ENCODE data around the gene PIAS4.

Gene PIAS4

DNA sequence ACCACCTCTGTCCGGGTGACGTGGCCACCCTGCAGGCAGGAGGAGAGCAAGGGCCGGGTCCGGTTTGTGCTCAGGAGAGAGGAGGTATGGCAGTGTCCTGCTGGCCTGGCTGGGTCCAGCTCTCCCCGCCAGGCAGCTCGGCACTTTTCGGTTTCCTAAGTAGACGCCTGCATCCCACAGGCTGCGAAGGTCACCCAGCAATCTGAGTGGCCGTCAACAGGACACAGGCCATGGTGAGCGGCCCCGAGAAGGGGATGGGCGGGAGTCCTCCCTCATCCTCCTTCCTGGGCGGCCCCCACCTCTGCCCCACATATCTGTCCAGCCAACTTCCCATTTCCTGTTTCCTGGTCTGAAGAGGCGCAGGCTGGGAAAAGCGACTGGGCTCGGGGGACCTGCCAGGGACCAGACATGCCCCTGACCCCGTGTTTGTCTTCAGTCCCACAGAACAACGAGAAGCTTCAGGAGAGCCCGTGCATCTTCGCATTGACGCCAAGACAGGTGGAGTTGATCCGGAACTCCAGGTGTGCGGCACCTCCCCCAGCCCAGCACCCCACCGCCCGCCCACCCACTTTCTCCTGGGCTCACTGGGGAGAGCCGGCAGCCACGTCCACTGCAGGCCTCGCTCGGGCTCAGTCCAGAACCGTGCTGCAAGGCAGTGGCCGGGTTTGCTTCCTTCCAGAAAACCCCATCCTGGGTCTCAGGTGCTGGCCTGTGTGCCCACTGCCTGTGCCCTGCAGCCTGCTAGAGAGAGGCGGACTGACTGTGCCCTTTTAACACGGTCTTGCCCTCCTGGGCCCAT, 16.3 kb downstream of the PIAS4 start:
- DNase-seq = no peak

DNA sequence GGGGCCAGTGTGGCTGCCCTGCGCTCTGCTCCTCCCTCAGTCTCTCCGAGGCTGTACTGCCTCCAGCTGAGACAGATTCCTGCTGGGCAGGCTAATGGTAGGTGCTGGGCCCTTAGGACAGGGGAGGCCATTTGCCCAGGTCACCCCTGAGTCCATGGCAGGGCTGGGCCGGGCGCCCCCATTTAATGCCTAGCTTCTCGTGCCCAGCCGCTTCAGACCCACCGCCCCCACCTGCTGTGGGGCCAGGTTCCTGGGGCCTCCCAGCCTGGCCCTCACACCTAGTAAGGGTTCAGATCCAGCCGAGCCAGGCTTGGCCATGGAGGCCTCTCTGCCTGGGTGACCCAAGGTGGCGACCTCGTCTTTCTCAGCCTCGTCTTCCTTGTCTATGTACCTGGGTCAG, 17.8 kb downstream of the PIAS4 start:
- DNase-seq = no peak

DNA sequence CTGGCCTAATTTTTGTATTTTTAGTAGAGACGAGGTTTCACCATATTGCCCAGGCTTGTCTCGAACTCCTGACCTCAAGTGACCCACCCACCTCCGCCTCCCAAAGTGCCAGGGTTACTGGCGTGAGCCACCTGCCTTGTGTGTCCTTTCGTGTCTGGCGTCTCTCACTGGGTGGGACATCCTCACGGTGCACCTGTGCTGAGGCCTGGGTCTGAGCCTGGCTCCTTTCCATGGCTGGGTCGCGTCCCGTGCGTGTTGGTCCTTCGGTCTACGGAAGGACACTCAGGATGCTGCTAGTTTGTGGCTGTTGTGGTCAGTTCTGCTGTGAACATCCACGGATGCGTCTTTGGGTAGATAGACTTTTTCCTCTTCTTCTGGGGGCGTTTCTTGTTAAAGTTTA, 19.6 kb downstream of the PIAS4 start:
- DNase-seq = no peak

DNA sequence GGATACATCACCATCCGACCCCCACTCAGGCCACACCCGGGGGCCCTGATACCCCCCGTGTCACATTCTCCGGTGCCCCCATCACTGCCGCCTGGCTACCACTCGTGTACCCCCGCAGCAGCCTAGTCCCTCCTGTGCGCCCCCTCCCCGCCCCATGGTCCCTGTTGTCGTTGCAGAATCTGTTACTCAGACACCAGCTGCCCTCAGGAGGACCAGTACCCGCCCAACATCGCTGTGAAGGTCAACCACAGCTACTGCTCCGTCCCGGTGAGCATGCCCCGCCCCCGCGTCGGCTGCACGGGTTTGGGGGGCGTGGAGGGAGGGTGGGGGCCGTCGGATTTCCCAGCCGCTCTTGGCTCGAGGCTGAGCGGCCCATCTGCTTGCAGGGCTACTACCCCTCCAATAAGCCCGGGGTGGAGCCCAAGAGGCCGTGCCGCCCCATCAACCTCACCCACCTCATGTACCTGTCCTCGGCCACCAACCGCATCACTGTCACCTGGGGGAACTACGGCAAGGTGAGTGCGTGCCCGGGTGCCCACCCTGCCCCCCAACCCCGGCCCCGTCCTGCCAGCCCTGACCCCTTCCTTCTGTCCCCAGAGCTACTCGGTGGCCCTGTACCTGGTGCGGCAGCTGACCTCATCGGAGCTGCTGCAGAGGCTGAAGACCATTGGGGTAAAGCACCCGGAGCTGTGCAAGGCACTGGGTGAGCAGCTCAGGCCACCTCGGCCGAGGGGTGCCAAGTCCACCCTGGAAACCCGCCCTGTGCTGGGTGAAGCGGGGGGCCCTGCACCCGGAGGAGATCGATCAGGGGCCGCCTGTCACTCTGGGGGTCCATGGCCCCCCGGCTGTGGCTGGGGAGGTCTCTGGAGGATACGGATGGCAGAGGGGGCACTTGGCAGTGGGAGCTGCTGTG, 21.1 kb downstream of the PIAS4 start:
- no peak for DNase-seq

DNA sequence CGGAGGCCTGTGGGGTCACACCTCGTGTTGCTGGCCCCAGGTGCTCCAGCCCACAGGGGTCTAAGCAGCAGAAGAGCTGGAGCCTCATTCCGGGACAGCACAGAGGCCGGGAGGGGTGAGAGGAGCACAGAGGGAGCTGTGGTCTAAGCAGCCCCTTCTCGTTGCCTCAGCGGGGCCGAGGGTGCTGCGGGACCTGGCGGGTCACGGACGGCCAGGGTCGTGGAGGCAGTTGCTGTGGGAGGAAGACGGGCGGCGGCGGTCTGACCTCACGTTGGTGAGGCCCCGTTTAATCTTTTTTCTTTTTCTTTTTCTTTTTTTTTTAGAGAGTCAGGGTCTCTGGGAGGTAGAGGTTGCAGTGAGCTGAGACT, 21.7 kb downstream of the PIAS4 start:
- no peak for DNase-seq

DNA sequence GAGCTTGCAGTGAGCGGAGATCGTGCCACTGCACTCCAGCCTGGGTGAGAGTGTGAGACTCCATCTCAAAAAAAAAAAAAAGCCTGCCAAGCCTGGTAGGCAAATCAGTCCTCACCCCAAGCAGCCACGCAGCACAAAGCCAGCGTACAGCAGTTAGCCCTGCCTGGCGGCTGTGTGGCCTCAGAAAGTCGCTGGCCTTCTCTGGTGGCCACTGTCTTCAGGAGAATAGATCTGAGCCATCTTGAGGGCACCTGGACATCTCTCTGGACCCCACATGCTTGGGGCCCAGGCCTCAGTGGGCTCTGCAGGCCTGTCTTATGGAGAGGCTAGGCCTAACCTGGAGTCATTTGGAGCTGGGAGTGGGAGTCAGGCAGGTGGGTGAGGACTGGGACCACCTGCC, 23.0 kb downstream of the PIAS4 start:
- DNase-seq = no peak

DNA sequence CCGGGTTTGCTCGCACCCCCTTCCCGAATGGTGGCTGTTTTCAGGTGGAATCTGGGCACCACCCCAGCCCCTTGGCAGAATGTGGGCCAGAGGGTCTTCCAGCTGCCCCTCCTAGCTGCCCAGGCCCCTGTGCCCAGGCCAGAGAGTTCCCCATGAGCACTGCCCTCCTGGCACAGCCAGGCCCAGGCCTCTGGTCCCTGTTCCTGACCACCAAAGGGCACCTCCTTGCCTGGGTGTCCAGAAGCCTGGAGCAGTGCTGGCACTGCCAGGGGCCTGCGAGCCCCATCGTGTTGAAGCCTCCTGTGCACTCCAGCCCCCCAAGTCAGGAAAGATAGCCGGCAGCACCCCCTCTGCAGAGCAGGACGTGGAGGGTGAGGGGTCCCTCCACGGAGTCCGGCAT, 23.4 kb downstream of the PIAS4 start:
- no peak for DNase-seq

DNA sequence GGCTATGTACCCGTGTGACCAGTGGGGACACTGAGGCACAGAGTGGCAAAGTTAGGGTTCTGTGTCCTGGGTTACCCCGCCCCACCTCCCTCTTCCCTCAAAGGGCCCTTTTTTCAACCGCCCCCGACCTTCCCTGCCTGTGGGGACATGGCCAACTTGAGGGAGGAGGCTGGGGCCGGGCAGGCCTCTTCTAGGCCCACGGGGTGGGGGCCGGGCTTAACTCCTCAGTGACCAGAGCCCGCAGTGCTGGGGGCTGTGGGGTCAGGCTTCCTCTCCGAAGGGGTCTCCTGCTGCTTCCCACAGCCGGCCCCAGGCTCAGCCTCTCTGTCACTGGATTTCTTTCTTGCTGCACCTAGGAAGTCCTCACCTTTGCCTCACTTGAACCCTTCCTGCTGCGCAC, 23.9 kb downstream of the PIAS4 start:
- no peak for DNase-seq

DNA sequence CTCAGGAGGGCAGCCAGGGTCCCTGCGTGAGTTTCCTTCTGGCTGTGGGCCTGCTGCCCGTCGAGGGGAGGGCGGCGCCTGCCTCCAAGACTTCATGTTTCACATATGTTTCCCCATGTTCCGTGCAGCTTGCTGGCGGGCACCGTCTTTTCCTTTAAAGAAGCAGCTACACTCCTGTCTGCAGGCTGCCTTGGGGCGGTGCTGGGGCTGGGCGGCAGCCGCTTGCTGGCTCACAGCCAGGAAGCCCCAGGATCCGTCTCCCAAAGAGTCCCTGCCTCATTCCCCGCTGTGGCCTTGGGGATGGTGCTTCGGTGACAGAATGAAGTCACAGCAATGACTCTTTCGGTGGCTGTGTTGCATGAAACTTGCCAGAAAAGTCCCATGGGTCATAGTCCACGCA, 24.9 kb downstream of the PIAS4 start:
- no peak for DNase-seq

DNA sequence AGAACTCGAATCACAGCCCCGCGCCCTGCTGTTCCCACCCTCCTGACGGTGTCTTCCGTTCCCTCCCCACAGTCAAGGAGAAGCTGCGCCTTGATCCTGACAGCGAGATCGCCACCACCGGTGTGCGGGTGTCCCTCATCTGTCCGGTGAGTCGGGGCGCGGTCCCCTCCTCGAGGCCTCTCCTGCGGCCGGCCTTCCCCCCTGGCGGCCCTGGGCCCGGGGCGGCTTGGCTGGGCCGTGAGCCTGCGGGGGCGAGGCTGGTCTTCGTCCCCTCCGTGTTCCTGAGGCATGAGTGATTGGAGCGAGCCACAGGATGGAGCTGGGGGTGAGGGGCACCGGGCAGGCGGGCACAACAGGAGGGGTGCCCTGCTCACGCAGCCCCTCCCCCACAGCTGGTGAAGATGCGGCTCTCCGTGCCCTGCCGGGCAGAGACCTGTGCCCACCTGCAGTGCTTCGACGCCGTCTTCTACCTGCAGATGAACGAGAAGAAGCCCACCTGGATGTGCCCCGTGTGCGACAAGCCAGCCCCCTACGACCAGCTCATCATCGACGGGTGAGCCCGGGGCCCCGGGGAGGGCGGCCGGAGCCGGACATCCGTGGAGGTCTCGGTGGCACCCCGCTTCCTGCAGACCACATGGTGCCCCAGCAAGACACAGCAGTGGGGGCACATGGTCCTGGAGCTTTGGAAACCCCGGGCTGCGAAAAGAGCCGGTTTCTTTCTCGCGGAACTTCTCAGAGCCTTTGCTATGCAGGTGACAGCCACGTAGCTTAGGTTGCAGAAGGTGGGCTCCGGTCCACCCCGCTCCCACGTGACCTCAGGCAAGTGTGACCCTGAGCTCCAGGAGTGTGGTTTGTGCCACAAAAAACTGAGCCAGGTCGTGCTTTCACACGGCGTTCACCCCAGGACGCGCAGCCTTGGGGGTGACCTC, 25.8 kb downstream of the PIAS4 start:
- no peak for DNase-seq

DNA sequence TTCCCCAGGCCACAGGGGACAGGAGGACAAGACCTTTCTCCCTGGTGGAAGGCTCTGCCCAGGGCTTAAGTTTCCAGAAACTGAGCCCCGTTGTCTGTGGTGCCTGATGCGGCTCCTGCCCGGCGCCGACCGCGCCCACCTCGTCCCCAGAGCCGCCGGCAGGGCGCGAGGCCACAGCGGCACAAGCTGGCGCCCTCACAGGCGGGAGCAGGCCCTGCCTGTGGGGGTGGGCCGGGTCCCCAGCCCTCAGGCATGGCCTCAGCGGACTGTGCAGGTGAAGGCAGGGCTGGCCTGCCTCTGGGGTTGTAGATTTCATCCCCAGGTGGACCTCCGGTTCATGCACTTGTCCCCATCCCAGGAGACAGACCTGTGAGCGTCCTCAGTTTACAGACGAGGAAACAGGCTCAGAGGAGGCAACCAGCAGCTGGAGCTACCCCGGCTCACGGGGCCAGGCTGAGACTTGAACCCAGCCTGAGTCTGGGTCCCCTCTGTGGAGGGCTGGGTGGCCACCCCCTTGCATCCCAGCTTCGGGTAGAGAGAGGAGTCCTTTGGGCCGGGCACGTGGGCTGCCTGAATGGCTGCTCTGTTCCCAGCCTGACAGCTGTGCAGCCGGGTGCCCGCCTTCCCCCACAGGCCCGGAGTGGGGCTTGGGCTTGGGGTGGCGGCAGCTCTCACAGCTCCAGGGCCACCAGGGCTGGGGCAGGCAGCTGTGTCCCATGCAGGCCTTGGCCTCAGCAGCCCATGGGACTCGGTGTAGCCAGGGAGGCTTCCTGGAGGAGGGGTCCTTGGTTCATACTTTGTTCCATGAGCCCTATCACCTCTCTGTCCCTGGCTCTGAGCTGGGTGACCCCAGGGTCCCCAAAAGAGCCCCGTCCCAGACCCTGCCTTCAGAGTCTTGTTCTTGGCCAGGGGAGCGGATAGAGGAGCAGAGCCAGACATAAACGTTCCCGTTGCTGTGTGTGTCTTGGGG, 26.8 kb downstream of the PIAS4 start:
- no peak for DNase-seq

DNA sequence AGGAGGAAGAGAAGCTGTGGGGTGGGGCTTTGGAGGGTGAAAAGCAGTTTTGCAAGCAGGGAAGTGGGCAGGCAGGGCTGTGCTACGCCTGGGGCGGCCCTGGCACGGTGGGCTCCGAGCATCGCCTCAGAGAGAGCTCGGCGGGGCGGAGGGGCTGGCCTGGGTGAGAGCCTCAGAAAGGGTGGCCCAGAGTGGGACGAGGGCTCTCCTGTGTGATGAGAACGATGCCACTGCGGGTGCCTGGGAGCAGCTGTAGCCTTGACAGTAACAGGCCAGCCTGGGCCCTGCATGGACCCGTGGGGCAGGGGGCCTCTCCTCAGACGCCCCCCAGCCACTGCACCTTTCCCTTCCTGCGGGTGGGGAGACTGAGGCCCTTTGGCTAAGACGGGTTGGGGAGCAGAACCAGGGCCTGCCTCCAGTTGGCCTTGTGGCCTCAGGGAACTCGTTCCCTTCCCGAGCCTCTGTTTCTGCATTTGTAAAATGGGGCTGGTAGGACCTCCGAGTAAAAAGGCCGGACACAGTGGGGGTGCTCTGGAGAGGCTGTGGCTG, 27.6 kb downstream of the PIAS4 start:
- no peak for DNase-seq

DNA sequence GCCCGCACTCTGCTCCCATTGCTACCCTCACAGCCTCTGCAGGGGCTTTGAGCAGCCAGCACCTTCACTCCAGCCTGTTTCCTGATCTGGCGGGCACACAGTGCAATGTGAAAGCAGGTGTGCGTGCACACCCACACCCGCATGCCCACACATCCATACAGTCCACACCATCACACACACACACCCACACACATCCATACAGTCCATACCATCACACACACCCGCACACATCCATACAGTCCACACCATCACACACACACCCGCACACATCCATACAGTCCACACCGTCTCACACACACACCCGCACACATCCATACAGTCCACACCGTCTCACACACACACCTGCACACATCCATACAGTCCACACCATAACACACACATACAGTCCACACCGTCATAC, 28.0 kb downstream of the PIAS4 start:
- no peak for DNase-seq

DNA sequence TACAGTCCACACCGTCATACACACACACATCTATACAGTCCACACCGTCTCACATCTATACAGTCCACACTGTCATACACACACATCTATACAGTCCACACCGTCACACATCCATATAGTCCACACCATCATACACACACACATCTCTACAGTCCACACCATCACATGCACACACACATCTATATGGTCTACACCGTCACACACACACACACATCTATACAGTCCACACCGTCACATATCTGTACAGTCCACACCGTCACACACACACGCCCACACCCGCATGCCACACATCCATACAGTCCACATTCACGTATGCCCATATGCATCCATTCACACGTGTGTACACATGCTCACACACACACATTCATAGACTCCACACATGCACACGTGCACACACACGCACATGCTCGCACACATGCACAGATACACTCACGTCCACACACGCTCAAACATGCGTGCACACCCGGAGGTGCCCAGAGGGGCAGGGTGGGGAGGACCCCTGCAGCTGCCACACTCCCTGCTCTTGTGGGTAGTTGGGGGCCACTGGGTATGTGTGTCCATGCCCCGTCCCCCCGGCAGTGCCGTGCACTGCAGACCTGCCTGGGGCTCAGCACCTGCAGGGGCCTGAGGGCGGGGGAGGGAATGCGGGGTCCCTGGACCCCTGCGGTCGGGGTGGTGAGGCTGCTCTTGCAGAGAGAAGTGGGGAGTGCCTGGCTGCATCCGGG, 29.2 kb downstream of the PIAS4 start:
- no peak for DNase-seq

DNA sequence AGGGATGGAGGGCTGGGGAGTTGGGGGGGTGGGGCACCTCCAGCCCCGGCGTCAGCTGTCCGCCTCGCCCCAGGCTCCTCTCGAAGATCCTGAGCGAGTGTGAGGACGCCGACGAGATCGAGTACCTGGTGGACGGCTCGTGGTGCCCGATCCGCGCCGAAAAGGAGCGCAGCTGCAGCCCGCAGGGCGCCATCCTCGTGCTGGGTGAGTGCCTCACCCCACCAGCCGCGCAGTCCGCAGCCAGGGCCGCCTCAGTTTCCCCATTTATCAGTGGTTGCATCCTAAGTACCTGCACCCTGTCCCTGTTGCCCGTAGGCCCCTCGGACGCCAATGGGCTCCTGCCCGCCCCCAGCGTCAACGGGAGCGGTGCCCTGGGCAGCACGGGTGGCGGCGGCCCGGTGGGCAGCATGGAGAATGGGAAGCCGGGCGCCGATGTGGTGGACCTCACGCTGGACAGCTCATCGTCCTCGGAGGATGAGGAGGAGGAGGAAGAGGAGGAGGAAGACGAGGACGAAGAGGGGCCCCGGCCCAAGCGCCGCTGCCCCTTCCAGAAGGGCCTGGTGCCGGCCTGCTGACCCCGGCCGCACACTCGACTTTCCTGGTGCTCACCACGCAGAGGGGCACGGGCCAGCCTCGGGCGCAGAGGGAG, 29.9 kb downstream of the PIAS4 start:
- no peak for DNase-seq

DNA sequence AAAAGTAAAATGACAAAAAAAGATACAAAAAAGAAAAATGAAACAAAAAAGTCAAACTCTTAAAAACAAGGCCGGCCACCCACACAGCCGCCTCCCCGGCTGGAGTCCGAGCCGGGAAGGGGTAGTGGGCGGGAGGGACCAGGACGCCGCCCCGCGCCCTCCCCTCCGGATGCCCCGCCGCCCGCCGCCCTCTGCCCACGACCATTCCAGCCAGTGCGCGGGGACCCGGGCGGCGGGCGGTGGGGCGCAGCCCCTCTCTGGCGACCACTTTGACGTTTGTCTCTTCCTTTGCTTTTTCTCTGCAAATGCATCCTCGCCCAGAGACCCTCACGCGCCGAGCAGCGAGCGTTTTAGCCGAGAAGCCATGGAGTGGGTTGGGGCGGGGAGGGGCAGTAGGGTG, 30.5 kb downstream of the PIAS4 start:
- no peak for DNase-seq

DNA sequence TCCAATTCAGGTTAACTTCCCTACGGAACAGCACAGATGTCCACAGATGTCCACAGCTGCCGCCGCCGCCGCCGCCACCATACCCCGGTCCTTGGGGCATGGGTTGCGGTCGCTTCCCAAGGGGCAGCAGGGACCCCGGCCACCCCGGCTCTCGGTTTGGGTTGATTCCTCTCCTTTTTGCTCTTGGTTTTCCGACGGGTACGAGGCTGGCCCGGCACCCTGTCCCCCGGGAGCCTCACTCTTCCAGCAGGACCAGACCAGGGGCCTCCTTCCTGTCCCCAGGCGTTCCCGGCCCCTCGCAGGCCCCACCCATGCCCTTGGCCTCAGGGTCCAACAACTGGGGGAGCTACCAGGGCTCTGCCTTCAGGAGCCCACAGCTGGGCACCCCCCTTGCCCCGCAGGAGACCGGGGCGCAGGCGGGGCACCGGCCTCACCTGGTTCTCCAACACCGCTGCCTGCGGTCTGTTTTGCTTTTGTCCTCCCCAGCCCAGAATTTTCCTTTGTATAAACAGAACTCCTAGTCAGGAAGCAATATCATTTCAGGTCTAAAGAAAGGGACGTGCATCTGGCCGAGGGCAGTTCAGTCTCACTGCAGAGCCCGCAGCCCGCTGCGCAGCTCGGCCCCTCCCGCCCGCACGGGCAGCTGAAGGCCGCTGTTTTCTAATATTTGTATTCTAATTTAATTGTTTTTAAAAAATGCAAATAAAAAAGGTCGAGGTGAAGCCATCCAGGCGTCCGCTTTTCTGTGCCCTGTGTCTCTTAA, 31.3 kb downstream of the PIAS4 start:
- no peak for DNase-seq

DNA sequence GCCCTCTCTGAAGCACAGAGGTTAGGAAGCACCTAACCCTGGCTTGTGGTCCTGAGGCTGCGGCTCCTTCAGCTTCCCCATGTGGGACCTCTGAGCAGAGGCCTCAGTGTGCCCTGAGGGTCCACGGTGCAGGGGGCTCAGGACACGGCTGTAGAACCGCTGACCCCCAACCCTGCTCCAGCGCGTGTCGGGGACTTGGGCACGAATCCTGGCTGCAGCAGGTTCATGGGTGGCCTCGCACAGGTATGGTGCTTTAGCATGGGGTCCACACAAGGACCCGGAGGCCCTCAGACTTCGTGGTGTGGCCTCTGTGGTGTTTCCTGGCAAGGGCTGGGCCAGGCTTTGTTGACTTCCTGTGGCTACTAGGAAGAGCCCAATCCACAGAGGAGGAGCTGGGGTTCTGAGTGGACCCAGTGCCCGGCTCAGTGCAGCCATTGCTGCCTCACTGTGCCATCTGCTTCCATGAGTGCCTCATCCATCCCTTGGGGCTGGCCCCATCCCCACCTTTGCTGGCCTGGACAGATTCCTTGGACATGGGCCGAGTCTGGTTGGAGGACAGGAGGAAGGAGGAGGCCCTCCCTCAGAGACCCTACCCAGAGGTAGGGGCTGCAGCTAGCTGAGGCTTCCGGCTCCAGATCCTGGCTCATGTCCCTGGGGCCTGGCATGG, 34.7 kb downstream of the PIAS4 start:
- no peak for DNase-seq

DNA sequence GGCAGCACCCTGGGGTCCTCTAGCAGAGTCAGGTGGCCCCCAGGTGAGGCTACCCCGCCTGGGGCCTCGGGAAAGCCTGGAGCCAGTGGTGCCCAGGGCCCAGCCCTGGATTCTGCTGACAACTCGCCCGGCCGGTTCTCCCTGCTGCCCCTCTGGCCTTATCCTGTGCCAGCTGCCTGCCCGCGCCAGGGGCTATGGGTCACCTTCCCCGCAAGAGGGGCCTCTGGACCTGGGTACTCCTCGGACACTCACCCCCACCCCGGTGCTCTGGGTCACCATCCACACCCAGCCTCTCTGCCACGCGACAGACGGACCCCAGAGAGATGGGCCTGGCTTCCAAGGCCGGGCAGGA, 35.2 kb downstream of the PIAS4 start:
- DNase-seq = no peak

Data from fibroblast of skin of right quadriceps (primary cell).